Uterus (tissue), 4 donors: ENCODE data around the gene ARID2. TPM values are rescaled to one million over a fixed set of nuclear protein-coding genes. Genes with fewer than 3 reads are reported as not detected.

Experiments
- DNase-seq, 2 donors: peaks; one replicate each; pipeline ENCODE4 v3.0.0-alpha.2; 2019 to 2020
- H3K27ac ChIP-seq, 2 donors: fragments of 200-600 bp; sonication (generic); 1 replicate in 1 of 2; 2 replicates in 1 of 2; pipeline ENCODE4 v1.5.1; 2016 to 2018
- H3K27me3 ChIP-seq, 2 donors: fragments of 200-600 bp; sonication (generic); one replicate each; pipeline ENCODE4 v1.5.1; 2018 to 2019; ENCODE audit warnings: control low read depth in 1 of 2
- H3K36me3 ChIP-seq, 2 donors: fragments of 200-600 bp; sonication (generic); one replicate each; pipeline ENCODE4 v1.5.1; 2019; ENCODE audit warnings: control low read depth in 1 of 2
- H3K4me1 ChIP-seq, 2 donors: fragments of 200-600 bp; sonication (generic); one replicate each; pipeline ENCODE4 v1.5.1; 2018 to 2019; ENCODE audit warnings: control low read depth in 1 of 2
- H3K4me3 ChIP-seq, 2 donors: fragments of 200-600 bp; sonication (generic); 1 replicate in 1 of 2; 2 replicates in 1 of 2; pipeline ENCODE4 v1.5.1; 2018 to 2019; ENCODE audit warnings: mild to moderate bottlenecking in 1 of 2
- H3K9me3 ChIP-seq, 2 donors: fragments of 200-600 bp; sonication (generic); one replicate each; pipeline ENCODE4 v1.5.1; 2019; ENCODE audit warnings: control low read depth in 1 of 2
- POLR2A ChIP-seq, 2 donors: fragments of 450-650 bp; IDR thresholded peaks; one replicate each; pipeline ENCODE4 v1.6.1; 2016; ENCODE audit warnings: antibody characterized with exemption in 2 of 2, mild to moderate bottlenecking in 1 of 2, moderate library complexity in 1 of 2
- intact Hi-C: fragments of 100-400 bp; cut with DNase I; formaldehyde crosslinking; loops from one replicate; pipeline ENCODE4 v1.15.1; 2023; ENCODE audit warnings: low total_unique reads
- total RNA-seq, 4 donors: library from RNA; depleted of rRNA in 3 of 4; stranded (reverse); fragments of >200 nt in 3 of 4; gene quantifications; one replicate each; pipeline versions ENCODE4 v1.1.0 to v1.2.4, GENCODE V29; 2014 to 2023
- TF ChIP-seq, protein P1 (sequence below), 4 experiments: fragments of 200-600 bp in 2 of 4; fragments of 450-650 bp in 2 of 4; sonication (generic) in 2 of 4; IDR thresholded peaks; one replicate each; pipeline ENCODE4 v1.5.1; 2016 to 2019; ENCODE audit warnings: antibody characterized with exemption in 4 of 4, mild to moderate bottlenecking in 2 of 4, moderate library complexity in 1 of 4
- donor health status: DM: yes; HTN: yes; CAD: no.

ARID2 gene
- total RNA-seq, 4 donors from 2014 or later: 24.3 to 112 (median 56.8) TPM

DNA sequence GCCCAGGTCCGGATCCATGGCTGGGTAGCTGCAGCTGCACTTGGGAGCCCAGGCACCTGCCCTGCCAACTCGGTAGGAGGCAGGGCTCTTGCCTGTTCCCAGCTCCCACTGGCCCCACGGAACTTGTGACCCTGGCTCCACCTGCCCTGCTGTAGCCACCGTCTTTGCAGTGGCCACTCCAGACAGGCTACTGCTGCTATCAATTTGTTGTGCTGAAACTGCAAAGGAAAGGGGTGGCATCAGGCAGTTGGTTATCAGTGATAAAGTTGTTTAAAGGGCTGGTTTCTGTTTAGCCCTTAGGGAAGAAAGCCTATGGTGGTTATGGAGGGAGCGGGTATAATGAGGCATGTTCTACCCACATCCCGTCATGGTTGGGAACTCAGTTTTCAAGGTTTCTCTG lies 32.1 kb upstream of the ARID2 start:
- H3K4me1 ChIP-seq: no peaks in the 10 kb centered on the region
- TF ChIP-seq, protein P1, sequence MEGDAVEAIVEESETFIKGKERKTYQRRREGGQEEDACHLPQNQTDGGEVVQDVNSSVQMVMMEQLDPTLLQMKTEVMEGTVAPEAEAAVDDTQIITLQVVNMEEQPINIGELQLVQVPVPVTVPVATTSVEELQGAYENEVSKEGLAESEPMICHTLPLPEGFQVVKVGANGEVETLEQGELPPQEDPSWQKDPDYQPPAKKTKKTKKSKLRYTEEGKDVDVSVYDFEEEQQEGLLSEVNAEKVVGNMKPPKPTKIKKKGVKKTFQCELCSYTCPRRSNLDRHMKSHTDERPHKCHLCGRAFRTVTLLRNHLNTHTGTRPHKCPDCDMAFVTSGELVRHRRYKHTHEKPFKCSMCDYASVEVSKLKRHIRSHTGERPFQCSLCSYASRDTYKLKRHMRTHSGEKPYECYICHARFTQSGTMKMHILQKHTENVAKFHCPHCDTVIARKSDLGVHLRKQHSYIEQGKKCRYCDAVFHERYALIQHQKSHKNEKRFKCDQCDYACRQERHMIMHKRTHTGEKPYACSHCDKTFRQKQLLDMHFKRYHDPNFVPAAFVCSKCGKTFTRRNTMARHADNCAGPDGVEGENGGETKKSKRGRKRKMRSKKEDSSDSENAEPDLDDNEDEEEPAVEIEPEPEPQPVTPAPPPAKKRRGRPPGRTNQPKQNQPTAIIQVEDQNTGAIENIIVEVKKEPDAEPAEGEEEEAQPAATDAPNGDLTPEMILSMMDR (IDR thresholded peaks at IDR 0.05): no peak
- TF ChIP-seq POLR2A (IDR thresholded peaks at IDR 0.05): no peak
- H3K9me3 ChIP-seq: peaks cover 0 to 7% of the 10 kb centered on the region in 2 donors
- no peak overlapping the region for H3K27ac ChIP-seq
- DNase-seq: no peak
- intact Hi-C loops: no loop called here
- H3K36me3 ChIP-seq: no peaks in the 10 kb centered on the region
- no peaks in the 10 kb centered on the region for H3K27me3 ChIP-seq
- H3K4me3 ChIP-seq: no peak overlapping the region

DNA sequence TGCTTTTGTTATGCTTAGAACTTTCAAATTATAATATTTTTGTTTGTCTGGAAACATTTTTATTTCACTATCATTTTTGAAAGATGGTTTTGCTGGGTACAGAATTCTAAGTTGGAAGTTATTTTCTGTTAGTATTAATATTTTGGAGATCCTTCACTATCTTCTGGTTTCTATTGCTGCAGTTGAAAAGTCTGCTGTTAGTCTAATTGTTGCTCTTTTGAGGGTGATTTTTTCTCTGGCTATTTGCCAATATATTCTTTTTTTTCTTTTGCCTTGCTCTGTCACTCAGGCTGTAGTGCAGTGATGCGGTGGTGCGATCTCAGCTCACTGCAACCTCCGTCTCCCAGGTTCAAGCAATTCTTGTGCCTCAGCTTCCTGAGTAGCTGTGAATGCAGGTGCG lies 28.2 kb upstream of the ARID2 start:
- intact Hi-C loops: no loop called here
- Histone ChIP-seq H3K9me3 (peaks cover 0 to 7% of the 10 kb centered on the region in 2 donors), H3K27ac (no peak overlapping the region), H3K4me3 (no peak overlapping the region), H3K27me3 (no peaks in the 10 kb centered on the region), H3K4me1 (no peaks in the 10 kb centered on the region), H3K36me3 (no peaks in the 10 kb centered on the region)
- DNase-seq: no peak
- no peak for TF ChIP-seq POLR2A (IDR thresholded peaks at IDR 0.05)

DNA sequence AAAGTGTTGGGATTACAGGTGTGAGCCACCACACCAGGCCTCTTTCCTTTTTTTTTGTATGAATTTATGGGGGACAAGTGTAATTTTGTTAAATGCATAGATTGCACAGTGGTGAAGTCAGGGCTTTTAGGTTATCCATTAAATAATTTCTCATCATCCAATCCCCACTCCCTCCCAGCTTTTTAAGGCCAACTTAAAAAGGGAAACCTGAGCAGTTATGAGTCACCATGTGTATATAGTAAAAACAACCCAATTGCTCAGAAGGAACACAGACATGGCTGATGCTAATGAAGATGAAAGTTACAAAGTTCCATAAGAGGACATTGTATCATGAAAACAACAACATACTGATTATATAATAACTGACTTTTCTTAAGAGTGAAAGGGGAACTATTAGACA lies 25.6 kb upstream of the ARID2 start:
- peaks cover 0 to 7% of the 10 kb centered on the region in 2 donors for H3K9me3 ChIP-seq
- H3K4me3 ChIP-seq: no peak overlapping the region
- no peaks in the 10 kb centered on the region for H3K27me3 ChIP-seq
- H3K27ac ChIP-seq: no peak overlapping the region
- H3K4me1 ChIP-seq: no peaks in the 10 kb centered on the region
- no peaks in the 10 kb centered on the region for H3K36me3 ChIP-seq
- TF ChIP-seq, protein P1 (IDR thresholded peaks at IDR 0.05): no peak
- TF ChIP-seq POLR2A (IDR thresholded peaks at IDR 0.05): no peak
- DNase-seq: no peak
- intact Hi-C loops: no loop called here

DNA sequence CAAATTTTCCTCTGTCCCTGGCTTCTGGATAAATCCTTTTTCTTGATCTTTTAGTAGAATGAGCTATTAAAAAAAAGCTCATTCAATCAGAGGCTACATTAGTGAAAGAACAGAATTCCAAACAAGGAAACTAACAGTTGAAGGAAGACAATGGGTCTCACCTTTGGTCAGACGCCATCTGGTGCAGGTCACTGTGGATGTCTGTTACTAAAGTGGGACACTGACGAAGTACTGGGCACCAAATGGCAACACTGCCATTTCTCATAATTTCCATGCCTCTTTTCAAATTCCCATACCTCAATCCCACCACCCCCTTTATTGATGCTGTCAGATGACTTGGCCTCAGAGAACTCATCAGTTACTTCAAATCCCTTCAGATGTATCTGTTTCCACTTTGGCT lies 24.5 kb upstream of the ARID2 start:
- peaks cover 0 to 7% of the 10 kb centered on the region in 2 donors for H3K9me3 ChIP-seq
- no peak for DNase-seq
- intact Hi-C loops: no loop called here
- H3K4me3 ChIP-seq: no peak overlapping the region
- H3K27ac ChIP-seq: no peak overlapping the region
- no peaks in the 10 kb centered on the region for H3K27me3 ChIP-seq
- no peaks in the 10 kb centered on the region for H3K36me3 ChIP-seq
- TF ChIP-seq, protein P1 (IDR thresholded peaks at IDR 0.05): no peak
- TF ChIP-seq POLR2A (IDR thresholded peaks at IDR 0.05): no peak
- H3K4me1 ChIP-seq: no peaks in the 10 kb centered on the region

DNA sequence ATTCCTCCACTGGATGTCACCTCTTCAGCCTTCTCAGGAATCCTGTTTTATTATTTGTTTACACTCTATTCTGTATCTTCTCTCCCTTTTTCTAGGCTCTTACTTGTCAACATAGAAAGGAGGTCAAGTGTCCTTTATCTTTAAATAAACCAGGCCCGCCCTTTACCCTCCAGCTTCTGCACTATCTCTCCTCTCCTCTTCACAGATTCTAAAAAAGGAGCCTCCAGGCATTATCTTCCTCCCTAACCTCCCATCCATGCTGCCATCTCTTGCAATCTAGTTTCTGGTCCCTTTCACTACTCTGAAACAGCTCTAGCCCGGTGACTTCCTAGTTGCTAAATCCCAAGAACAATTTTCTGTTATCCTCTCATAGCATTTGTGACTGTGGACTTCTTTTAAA lies 24.1 kb upstream of the ARID2 start:
- DNase-seq: no peak
- Histone ChIP-seq H3K36me3 (no peaks in the 10 kb centered on the region), H3K27ac (no peak overlapping the region), H3K4me1 (no peaks in the 10 kb centered on the region), H3K4me3 (no peak overlapping the region), H3K27me3 (no peaks in the 10 kb centered on the region), H3K9me3 (peaks cover 0 to 7% of the 10 kb centered on the region in 2 donors)
- intact Hi-C loops: no loop called here
- TF ChIP-seq, protein P1 (IDR thresholded peaks at IDR 0.05): no peak
- TF ChIP-seq POLR2A (IDR thresholded peaks at IDR 0.05): no peak

DNA sequence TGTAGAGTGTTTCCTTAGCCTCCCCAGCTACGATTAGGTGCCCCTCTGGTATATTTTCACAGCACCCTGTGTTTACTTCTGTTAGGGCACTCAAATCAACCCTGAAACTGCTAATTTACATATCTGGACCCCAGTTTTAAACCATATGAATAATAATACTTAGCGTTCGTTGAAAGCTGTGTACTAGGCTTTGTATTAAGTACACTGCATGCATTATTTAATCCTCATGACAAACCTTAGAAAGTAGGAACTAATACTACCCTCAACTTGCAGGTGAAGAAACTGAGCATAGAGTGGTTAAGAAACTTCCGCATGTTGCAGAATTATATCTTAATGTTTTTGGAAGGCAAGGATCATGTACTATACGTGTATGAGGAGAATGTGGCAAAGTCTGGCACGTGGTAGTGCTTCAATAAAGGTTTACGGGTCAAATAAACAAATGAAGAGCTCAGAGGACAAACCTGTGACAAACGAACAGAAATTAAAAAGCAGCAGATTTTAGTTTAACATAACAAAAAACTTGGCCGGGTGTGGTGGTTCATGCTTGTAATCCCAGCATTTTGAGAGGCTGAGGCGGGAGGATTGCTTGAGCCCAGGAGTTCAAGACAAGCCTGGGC lies 22.2 kb upstream of the ARID2 start:
- Histone ChIP-seq H3K4me3 (no peak overlapping the region), H3K9me3 (no peaks in the 10 kb centered on the region), H3K27ac (no peak overlapping the region), H3K36me3 (no peaks in the 10 kb centered on the region), H3K4me1 (no peaks in the 10 kb centered on the region), H3K27me3 (no peaks in the 10 kb centered on the region)
- TF ChIP-seq, protein P1 (IDR thresholded peaks at IDR 0.05): no peak
- TF ChIP-seq POLR2A (IDR thresholded peaks at IDR 0.05): no peak
- DNase-seq: no peak
- intact Hi-C loops: no loop called here
